Testis (tissue), 2 donors: Measurements from ENCODE around the gene NPC1L1.

Experiments
- POLR2A ChIP-seq: fragments of 450-650 bp; IDR thresholded peaks from one replicate; pipeline ENCODE4 v1.6.1; 2017; ENCODE audit warnings: antibody characterized with exemption, mild to moderate bottlenecking, moderate library complexity
- TF ChIP-seq, protein P1 (sequence below), 3 experiments: fragments of 450-650 bp in 2 of 3; fragments of 200-600 bp in 1 of 3; sonication (generic) in 1 of 3; IDR thresholded peaks; one replicate each; pipeline ENCODE4 v1.5.1; 2016 to 2019; ENCODE audit warnings: antibody characterized with exemption in 3 of 3, mild to moderate bottlenecking in 2 of 3, moderate library complexity in 1 of 3

DNA sequence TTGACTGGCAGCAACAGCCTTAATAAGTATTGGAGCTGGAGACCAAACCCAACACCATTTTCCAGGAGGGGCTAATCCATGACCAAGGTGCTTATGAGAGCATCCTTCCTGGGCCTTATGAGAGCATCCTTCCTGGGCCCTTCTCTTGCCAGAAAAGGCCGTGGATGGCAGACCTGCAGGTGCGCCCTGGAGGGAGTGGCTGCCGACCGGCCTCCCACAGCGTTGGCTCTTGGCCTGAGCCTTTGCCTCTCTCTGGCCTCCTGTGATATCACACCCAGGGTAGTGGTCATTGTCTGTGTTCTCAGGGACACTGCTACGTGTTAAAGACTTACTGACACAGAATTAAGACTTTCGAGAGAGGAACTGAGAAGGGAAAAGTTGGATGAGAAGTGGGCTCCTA is 28.4 kb downstream of the NPC1L1 start:
- TF ChIP-seq, protein P1, sequence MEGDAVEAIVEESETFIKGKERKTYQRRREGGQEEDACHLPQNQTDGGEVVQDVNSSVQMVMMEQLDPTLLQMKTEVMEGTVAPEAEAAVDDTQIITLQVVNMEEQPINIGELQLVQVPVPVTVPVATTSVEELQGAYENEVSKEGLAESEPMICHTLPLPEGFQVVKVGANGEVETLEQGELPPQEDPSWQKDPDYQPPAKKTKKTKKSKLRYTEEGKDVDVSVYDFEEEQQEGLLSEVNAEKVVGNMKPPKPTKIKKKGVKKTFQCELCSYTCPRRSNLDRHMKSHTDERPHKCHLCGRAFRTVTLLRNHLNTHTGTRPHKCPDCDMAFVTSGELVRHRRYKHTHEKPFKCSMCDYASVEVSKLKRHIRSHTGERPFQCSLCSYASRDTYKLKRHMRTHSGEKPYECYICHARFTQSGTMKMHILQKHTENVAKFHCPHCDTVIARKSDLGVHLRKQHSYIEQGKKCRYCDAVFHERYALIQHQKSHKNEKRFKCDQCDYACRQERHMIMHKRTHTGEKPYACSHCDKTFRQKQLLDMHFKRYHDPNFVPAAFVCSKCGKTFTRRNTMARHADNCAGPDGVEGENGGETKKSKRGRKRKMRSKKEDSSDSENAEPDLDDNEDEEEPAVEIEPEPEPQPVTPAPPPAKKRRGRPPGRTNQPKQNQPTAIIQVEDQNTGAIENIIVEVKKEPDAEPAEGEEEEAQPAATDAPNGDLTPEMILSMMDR (IDR thresholded peaks at IDR 0.05): no peak
- TF ChIP-seq POLR2A: no peak
